ENCODE data around the gene CAPN15.
"Not testable (repeated sequence)": the region's sequence is repeated elsewhere in the genome, so short reads cannot be mapped to it uniquely, and the experiment has no call there.

The CAPN15 gene

DNA sequence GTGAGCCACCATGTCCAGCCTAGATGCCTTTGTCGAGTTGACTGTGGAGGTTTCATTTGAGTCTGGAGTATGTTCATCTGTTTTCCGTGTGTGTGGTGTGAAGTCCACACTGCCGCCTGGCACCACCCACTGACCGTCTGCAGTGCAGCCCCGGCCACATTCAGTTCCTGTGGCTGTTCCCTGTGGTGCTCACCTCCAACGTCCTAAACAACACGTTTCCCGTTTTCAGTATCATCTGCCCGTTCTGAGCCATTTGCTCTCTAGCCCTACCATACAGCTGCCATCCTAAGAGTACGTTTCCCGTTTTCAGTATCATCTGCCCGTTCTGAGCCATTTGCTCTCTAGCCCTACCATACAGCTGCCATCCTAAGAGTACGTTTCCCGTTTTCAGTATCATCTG, 20.0 kb upstream of the CAPN15 start:
- not testable (repeated sequence) for FAIRE-seq

DNA sequence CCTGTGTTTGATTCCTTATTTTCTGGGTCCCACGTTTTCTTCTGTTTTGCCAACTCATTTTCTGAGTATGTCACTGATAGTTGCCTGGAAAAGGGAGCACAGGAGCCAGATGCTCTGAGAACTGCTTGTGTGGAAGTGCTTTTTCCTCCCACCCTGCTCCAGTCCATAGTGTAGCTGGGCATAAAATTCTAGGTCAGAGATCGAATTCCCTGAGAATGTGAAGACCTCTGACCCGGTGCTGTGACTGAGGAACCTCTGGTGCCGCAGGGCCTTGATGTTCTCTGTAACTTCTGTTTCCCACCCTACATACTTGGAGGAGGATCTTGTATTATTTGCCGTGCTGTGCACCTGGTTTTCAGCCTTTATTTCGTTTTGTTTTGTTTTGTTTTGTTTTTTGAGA, 19.5 kb upstream of the CAPN15 start:
- no peak for FAIRE-seq

DNA sequence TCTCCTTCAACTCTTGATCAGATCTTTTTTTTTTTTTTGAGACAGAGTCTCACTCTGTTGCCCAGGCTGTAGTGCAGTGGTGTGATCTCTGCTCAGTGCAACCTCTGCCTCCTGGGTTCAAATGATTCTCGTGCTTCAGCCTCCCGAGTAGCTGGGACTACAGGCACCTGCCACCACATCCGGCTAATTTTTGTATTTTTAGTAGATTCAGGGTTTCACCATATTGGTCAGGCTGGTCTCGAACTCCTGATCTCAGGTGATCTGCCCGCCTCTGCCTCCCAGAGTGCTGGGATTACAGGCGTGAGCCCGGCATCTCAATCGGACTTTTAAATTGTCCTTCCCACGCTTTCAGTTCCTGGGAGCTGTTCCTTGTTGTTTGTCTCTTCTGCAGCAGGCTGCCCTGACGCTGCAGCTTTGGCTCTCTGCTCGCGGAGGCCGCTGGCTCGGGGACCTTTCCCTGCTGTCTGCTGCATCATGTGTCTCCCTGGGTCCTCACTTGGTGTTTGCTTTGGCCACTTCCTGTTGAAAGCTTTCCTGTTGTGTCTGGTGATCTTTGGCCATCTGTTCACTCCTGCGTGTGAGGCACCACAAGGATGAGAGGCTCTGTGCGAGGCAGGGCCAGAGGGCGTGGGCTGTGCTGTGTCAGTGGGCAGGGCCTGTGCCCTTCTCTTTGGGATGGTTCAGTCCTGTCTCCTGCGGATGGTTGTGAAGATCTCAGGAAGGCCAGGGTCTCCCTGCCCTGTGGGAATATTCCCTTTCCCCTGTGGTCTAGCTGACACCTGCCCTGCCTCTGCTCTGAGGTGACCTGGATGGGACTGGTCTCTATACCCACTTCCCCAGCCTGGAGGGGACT, 18.4 kb upstream of the CAPN15 start:
- no peak for FAIRE-seq

DNA sequence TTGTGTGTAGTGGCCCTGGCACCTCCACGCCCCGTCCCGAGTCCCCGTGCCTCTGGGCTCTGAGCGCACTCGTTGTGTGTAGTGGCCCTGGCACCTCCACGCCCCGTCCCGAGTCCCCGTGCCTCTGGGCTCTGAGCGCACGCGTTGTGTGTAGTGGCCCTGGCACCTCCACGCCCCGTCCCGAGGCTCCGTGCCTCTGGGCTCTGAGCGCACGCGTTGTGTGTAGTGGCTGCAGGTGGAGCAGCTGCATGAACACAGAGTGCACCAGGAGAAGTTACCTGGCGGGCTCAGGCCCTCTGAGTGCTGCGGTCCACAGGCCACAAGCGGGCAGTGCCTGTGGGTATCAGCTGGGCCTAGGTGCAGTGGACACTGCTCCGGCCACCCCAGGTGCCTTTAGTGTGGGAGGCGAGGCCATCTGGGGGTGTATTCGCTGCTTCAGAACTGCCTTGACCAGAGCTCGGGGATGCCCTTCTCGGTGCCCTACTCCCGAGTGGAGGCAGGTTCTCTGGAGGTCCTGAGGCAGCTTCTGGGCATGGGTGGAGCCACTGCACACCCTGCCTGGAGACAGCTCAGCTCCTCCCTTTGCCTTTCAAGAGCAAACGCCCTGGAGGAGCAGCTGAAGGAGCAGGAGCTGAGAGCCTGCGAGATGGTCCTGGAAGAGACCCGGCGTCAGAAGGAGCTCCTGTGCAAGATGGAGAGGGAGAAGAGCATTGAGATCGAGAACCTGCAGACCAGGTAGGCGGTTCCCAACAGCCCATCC, 17.3 kb upstream of the CAPN15 start:
- FAIRE-seq: no peak

DNA sequence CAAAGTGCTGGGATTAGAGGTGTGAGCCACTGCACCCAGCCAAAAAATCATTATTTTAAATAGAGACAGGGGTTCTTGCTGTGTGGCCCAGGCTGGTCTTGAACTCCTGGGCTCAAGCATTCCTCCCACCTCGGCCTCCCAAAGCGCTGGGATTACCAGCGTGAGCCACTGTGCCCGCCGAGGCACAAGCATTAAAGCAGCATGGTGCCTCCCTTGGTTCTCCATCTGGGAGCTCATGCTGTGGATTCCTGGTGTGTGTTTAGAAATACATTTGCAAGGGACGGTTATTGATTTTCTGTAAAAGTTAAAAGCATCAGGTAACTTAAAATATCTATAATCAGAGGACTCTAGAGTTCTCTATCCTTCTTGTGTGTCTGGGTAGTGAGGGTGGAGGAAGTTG, 14.7 kb upstream of the CAPN15 start:
- FAIRE-seq: no peak

DNA sequence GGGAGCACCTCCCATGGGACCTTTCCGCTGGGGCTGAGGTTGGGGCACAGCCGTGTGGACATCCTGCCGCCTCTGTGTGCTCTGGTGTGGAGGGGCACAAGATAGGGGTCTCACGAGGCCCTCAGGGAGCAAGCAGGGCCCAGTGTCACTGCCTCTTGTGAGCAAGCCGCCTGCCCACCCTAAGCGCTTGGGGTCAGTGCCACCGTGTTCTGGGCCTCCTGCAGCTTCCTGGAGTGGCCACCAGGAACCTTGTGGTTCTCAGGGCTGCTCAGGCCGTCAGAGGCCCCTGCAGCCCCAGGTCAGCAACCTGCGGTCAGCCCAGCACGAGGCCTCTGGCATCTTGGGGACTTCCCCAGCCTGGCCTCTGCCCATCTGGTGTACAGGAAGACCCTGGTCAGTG, 13.6 kb upstream of the CAPN15 start:
- no peak for FAIRE-seq

DNA sequence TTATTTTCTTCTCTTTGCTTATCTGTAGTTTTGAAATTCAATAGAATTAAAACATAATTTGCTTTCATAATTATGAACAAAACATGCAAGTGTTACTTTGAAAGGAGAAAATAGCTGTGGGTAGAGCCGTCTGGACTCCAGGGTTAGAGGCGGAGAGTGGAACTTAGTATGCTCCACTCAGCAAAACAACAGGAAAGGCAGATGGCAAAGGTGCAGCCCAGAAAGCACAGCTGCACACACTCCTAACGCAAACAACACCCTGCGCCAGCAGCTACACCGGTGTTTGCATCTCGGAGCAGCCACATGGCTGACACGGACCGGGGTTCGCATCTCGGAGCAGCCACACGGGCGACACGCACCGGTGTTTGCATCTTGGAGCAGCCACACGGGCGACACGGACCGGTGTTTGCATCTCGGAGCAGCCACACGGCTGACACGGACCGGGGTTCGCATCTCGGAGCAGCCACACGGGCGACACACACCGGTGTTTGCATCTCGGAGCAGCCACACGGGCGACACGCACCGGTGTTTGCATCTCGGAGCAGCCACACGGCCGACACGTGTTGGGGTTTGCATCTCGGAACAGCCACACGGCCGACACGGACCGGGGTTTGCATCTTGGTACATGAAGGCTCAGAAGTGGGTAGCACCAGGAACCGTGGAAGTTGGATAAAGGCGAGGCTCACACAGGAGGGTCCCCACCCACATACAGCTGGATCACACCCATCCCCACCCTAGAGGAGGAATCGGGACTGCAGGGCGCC, 12.2 kb upstream of the CAPN15 start:
- no peak for FAIRE-seq

DNA sequence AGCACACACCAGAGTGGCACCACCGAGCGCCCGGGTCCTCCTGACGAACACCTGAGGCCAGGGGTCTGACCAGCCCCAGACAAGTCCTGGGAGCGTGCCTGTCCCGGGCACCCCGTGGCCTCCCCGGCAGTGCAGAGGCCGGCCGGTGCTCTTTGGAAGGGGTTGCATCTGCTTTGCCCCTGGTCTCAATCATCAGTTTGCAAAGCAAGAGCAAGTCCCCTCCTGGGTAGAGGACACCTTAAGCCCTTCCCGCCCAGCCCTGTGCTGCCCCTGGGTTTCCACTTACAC, 11.6 kb upstream of the CAPN15 start:
- no peak for FAIRE-seq

DNA sequence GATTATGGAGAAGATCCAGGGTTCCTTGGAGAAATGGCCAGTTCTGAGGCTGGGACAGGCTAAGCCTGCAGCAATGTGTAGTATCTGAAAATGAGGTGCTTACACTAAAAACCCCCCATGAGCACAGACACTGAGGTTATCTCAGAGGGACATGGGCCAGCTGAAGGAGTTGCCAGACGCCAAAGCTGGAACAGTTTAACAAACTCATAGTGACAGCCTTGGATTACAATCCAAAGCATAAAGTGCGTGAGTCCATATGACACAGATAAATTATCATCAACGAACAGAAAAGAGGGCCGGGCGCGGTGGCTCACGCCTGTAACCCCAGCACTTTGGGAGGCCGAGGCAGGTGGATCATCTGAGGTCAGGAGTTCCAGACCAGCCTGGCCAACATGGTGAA, 11.2 kb upstream of the CAPN15 start:
- FAIRE-seq: no peak

DNA sequence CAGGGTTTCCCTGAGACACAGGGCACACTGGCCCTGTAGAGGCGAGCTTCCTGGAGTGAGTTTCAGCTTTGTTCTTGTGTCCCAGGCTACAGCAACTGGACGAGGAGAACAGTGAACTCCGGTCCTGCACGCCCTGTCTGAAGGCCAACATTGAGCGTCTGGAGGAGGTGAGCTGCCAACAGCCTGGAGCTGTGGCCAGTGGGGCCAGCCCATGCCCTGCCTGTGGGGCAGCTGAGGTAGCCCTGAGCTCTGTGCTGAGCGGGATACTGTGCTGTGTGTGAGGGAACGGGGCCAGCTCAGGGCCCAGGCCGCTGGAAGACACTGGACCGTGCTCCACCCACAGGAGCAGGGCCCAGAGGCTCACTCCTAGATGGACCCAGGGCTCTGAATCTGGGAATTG, 8.7 kb upstream of the CAPN15 start:
- no peak for FAIRE-seq

DNA sequence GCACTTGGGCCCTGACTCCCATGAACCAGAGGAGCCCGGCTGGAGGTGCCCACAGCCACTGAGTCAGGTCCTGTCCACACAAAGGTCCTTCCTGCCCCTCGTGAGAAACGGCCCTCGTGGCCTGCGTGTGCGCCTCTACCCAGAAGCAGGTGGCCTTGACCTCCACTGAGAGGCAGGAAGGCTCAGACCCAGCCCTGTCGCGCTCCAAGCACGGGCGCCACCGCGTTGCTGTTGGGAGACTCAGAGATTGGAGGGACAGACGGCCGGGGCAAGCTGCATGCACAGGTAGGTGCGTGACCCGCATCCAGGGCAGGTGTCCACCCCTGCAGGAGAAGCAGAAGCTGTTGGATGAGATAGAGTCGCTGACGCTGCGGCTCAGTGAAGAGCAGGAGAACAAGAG, 8.1 kb upstream of the CAPN15 start:
- no peak for FAIRE-seq

DNA sequence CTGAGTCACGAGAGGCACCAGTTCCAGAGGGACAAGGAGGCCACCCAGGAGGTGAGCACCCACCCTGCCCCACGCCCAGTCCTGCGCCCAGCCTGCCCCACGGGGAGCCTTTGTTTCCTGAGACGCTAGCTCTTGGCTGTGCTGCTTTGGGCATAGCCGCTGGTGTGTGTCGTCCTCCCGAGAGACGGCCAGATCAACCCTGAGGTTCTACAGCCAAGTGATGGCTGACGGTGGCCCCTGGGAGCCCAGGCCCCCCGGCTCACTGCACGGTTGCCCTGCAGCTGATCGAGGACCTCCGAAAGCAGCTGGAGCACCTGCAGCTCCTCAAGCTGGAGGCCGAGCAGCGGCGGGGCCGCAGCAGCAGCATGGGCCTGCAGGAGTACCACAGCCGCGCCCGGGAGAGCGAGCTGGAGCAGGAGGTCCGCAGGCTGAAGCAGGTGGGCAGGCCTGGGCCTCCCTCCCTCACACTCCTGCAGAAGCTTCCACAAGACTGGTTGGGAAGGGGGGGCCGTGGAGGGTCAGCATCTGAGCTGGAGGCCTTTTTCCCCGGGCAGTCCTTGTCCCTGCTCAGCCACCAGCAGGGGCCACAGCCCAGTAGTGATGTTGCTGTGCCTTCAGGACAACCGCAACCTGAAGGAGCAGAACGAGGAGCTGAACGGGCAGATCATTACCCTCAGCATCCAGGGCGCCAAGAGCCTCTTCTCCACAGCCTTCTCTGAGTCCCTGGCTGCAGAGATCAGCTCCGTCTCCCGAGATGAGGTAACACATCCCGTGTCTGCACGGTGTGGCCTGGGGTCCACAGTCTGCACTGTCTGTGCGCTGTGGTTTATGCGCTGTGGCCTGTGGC, 7.4 kb upstream of the CAPN15 start:
- FAIRE-seq: no peak

DNA sequence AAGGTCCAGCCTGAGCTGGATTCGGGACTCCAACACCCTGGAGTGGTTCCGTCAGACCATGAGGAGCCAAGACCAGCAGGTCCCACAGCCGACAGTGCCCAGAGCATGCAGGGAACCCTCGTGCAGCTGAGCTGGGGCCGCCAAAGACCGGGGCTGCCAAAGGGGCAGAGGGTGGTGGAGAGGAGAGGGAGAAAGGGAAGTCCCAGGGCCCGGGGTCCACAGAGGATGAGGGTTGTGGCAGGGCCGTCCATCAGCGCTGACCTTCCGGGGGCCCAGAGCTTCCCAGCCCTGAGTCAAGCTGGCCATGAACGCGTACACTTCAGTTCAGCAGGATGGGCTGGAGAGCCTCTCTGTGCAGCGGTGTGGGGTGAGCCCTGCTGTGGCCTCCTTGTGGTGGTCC, 6.7 kb upstream of the CAPN15 start:
- FAIRE-seq: no peak

DNA sequence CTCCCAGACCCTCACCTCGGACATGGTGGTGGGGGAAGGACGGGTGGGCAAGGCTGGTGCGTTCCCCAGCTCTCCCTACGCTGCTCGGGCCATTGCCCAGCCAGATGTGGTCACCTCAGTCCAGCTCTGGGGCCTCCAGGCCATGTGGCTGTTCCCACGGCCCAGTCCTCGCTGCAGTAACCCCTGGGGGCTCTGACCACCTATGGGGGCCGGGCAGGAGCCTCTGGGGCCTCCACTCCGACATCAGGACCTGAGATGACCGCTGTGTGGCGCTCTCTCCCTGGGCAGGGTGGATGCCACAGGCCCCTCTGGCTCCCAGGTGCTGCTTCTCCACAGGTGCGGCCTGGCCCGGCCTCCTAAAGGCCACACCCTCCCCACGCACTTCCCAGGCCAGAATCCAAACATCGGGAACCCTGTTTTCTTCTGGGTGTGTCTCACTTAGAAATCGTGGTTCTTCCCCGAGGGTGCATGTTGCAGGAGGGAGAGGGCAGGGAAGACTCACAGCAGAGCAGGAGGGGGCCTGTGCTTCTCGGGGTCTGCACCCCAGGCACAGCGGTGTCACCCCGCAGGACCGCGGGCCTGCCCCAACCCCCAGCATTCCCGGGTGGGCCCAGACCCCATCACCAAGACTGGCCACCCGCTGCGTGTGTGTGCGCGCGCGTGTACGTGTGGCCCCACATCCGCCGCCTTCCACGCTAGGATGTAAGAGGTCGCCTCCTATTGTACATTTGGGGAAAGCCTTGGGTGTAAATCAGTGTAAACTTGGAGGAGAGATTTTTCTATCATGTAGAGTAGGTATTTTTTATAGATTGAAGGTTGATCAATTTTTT, 5.9 kb upstream of the CAPN15 start:
- no peak for FAIRE-seq

DNA sequence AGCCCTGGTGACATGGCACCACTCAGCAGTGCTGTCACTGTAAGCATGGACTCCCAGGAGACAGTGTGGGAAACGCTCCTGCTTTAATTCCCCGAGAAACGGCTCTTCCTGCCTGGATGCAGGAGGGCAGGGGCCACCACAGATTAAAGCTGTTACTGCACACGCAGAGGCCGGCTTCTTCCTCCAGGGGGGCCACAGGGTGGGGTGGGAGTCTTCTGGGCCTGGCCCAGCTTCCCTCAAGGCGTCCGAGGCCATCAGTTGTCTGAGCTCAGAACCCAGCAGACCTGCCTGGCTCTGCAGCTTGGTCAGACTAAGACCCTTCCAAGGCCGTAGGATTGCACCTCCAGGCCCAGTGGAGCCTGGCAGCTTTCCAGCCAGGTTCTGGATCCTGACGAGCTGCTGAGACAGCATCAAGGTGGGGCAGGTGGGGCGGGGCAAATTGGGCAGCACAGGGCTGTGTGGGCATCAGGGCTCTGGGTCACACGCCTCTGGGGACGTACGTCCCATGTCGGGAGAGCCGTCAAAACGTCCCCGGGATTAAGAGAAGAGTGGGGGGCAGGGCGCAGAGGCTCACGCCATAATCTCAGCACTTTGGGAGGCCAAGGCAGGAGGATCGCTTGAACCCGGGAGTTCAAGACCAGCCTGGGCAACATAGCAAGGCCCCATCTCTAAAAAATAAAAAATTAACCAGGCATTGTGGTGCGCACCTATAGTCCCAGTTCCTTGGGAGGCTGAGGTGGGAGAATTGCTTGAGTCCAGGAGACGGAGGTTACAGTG, 5.0 kb upstream of the CAPN15 start:
- no peak for FAIRE-seq

DNA sequence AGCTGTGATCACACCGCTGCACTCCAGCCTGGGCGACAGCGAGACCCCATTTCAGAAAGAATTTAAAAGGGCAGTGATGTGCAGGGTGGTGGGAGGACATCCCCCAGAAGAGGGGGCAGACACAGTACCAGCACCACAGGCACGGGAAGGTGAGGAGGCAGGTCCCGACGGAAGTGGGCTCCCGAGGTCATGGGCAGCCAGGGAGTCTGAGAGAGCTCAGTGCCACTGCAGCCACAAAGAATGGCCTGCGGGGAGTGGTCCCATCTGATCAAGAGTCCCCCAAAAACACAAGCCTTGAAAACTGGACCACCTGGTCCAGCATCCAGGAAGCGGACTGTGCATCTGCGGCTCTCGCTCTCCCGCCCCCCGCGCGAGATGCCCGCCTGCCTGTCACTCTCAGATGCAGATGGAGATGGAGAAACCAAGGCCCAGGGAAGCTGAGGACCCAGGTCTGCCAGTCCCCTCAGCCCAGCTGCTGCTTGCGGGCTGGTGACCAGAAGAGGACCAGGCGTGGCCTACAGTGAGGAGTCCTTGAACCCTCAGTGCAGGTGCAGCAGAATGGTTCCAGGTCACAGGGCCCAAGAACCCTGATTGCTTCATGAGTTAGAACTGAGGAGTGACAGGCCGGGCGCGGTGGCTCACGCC, 4.3 kb upstream of the CAPN15 start:
- no peak for FAIRE-seq

DNA sequence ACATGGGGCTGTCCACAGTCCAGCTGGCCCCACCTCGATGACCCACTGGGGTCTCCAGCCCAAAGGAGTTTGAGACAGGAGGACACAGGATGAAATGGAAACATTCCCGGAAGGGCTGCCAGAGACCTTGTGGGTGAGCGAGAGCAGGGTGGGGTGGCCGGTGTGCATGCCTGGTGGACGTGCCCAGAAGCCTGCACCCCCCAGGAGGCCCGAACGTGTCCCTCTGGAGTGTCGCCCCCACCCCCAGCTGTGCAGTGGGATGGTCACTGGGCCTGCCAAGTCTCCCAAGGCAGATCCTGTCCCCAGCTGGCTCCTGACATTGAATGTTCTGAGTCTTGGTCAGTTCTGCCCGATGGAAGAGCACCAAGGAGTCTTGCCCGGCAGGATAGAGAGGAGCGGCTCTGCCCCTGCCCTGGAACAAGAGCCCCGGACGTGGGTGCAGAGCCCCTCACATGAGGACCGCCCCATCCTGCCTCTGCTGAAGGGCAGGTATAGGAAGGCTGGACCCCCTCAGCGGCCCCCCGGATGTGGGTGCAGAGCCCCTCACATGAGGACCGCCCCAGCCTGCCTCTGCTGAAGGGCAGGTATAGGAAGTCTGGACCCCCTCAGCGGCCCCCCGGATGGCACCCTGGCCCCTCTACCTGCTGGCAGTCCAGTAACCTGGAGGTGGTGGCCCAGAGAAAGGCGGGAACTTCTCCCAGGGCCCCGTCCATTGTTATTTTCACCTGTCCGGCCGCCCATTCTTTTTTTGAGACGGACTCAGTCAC, 3.1 kb upstream of the CAPN15 start:
- FAIRE-seq: no peak

DNA sequence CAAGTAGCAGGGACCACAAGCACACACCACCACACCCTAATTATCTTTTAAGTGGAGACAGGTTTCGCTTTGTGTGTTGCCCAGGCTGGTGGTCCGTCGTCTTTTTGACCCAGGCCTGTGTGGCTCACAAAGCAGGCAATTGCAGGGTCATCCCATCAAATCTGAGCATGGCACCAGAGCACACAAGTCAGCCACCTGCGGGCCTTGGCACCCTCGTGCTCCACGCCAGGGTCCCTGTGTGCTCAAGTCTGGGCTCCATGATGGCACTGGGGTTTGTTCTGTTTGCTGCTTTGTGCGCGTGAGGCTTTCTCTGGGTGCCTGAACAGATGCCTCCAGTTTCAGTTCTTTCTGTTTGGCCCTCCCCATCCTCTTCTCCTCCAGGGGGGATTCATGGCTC, 2.4 kb upstream of the CAPN15 start:
- no peak for FAIRE-seq

DNA sequence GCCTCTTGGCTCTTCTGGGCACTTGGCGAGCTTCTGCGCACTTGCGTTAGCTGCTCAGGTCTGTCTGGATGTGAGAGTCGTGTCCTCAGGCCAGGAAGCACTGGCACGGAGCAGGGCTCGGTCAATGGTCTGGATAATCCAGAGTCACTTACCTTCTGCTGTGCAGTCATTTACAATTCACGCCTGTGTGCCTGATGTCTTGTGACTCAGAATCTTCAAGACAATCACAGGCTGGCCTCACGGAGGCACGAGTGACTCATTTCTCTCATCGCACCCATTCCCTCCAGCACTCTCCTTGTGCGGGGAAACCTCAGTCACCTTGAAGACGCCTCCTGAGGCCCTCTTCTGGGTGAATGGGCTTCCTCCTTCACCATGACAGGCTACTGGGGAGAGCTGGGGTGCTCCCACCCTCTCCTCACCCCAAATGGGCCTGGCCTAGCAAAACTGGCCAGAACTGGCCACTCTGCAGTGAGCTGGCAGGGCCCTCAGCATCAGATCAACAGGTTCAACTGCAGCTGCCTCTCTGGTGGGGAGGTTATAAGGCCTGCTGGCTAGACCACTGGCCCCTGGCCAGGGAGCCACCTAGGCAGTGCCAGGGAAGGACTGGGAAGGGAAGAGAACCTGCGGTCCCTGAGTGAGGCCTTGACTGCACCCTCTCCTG, 1.9 kb upstream of the CAPN15 start:
- no peak for FAIRE-seq
